HG03520 (cell line): ENCODE measurements around the gene GALNT1.
A peak's percentile ranks its signal among the peaks of the same experiment; 100 is the strongest.

ENCODE experiments used
- ATAC-seq: cut with Tn5 transposase; IDR thresholded peaks from one replicate; pipeline ENCODE4 v1.9.1; 2021; ENCODE audit warnings: mild to moderate bottlenecking, moderate library complexity; ENCODE audit not compliant: unreplicated experiment

The GALNT1 gene

DNA sequence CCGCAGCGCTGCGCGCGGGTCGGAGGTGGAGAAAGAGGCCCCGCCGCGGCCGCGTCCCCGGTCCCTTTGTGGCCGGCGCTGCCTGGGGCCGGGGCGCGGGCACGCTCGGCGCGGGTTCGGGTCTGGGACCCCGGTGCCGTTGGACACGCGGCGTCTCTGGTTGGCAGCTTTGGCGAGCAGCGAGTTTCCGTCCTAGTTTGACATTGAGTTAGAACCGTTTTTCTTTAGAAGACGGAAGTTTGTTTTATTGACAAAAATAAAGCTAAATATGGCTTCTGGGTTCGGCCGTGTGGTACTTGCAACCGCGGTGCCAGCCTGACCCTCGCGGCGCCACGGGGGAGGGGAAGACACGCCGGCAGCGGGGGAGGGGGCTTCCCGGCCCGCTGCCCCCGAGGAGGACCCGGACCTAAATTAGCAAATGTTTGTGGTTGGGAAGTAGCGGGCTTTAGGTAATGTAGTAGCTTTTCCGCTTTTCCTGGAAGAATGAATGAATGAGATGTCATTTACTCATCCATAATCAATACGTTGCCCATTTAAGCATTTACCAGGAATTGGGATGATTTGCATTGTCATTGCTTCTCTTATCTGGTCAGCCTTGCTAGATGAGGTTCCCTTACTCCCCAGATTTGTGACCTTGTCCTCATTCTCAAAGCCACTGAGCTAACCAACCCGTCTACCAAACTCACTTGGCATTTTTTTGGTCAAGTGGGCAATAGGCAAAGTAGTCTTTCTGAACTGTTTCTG lies 530 bp downstream of the GALNT1 start:
- ATAC-seq: no peak

DNA sequence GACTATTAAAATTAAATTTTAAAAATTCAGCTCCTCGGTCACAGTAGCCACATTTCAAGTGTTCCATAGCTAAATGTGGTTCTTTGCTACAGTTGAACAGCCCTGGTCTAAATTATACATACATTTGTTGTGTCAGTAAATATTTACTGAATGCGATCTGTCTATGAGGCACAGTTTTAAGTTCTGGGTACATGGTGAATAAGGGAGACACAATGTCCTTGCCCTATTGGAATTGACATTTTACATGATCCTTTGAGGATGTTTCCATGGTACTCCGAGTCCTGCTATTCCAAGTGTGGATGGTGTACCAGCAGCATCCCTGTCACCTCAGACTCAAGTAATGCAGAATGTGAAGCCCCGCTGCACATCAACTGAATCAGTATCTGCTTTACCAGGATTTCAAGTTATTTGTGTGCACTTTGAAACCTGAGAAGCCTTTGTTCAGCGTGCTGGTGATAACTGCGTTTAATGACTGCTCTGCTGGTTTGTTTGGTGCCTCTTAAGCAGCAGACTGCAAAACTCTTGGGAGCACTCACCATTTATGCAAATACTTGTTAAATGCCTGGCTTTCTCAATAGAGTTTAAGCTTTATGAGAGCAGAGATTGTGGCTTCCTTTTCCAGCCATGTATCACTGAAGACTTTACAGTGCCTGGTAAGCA lies 1.5 kb downstream of the GALNT1 start:
- ATAC-seq: no peak

- ATAC-seq: no peak
Measured at GRCh38 chr18:35584735-35585134, 3.2 kb downstream of the GALNT1 start.

DNA sequence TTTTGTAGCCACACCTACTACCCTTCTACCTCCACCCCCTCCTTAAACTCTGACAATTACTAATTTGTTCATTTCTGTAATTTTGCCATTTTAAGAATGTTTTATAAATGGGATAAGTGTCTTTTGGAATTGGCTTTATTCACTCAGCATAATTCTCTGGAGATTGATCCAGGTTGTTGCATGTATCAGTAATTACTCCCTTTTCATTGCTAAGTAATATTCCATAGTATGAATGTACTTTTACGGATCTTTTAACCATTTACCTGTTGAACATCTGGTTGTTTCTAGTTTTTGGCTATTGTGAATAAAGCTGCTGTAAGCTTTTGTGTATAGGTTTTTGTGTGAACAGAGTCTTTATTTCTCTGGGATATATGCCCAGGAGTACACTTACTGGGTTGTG lies 4.1 kb downstream of the GALNT1 start:
- no peak for ATAC-seq

DNA sequence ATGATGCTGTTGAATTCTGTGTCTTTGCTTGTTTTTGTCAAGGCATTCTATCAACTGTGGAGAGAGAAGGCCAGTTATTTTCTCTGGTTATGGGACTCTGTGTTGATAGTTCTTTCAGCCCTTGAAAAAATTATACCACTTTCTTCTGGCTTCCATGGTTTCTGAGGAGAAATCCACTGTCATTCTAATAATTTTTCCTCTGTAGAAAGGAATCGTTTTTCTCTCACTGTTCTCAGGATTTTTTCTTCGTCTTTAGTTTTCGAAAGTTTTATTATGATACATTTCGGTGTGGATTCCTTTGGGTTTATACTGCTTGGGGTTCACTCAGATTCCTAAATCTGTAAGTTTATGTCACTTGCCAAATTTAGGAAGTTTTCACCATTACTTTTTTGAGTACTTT lies 6.6 kb downstream of the GALNT1 start:
- ATAC-seq: no peak

DNA sequence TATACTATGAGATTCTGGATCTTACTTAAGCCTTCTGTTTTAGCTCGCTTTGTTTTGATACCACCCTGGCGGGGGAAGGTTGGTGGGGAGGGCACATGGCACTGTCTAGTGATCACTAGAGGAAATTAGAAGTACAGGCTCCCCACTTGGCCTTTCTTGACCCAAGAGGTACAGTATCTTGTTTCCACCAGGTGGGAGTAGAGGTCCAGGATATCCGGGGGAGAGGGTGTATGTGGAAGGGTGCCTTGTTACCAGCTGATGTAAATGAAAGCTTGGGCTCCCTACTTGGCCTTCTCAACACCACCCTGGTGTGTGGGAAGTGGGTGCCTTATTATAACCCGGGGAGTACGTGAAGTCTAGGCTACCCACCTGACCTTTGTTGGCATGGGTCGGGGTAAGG lies 7.5 kb downstream of the GALNT1 start:
- no peak for ATAC-seq

DNA sequence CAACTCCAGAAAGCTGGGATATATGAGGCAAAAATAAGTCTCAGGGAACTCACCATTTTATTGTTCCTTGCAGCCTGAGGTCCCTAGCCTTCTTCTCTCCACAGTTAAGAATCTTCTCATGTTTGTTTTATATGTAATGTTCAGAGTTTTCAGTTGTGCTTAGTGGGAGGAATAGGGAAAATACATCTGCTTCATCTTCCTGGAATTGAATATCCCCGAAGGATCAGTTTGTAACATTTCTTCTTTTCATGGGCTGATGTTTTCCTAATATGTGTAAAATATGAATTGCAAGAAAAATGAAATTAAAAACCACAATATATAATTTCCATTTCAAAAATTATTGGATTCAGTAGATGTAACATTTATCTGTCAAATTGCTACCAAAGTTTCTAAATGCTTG lies 8.0 kb downstream of the GALNT1 start:
- no peak for ATAC-seq

DNA sequence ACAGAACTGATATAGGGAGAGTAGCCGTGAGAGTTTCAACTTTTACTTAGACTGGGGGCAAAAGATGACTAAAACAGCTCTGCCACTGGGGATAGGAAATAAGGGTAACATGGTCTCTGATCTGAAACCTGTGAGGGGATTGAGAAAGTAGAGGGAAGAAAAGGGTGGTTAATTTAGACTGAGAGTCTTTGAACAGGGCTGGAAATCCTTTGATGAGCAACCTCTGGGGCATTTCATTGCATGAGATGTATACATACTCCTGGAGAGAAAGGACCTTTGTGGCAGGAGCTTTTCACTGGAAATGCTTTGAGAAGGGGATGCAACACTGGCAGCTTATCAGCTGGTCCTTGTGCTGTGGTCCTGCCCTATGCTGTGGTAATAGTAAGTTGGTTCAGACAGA lies 9.4 kb downstream of the GALNT1 start:
- ATAC-seq: no peak

DNA sequence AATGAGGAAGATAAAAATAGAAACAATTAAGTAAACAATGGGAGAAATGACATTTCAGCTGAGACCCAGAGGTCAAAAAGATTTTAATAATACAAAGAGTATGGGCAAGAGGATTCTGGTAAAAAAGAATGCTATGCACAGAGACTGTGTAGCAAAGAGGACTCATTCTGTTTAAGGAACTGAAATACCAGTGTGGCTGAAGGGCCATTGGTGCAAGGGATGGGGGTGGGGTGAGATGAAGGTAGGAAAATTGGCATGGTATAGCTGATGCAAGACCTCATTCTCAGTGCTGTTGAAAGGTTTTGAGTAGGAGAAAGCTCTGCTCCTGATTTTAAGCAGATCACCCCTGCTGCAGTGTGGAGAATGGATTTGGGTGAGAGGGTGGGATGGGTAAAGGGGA lies 10.8 kb downstream of the GALNT1 start:
- peak; percentile 97 for ATAC-seq

- ATAC-seq: no peak
Measured at GRCh38 chr18:35593859-35594258, 12.3 kb downstream of the GALNT1 start.

DNA sequence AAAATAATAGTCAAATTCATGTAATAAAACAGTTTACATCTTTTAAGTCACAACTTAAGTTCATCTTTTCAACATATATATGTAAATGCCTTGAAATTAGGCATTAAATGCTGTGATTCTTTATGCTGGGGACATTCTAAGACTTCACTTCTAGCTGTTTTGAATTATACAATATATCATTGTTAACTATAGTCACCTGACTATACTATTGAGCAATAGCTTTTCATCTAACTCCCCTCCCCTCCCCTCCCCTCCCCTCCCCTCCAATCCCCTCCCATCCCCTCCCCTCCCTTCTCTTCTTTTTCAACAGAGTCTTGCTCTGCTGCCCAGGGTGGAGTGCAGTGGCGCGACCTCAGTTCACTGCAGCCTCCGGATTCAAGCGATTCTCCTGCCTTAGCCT lies 16.2 kb downstream of the GALNT1 start:
- no peak for ATAC-seq

DNA sequence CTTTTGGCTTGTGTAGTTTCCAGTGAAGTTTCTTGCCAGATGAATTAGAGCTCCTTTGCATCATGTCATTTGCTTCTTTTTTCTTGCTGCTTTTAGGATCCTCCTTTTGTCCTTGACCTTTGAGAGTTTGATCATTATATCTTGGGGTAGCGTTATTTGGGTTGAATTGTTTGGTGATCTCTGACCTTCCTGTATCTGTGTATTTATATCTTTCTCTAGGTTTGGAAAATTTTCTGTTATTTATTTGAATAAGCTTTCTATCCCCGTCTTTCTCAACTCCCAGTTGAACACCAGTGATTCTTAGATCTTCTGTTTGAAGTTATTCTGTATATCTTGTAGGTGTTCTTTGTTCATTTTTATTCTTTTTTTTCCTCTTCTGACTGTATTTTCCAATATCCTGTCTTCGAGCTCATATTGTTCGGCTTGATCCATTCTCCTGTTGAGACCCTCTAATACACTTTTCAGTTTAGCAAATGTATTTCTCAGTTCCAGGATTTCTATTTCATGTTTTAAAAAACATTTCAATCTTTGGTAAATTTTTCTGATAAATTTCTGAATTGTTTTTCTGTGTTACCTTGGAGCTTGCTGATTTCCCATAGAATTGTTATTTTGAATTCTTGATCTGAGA lies 20.8 kb downstream of the GALNT1 start:
- ATAC-seq: no peak

- no peak for ATAC-seq
Measured at GRCh38 chr18:35603008-35603407, 21.5 kb downstream of the GALNT1 start.

- ATAC-seq: no peak
Measured at GRCh38 chr18:35603528-35603927, 22.0 kb downstream of the GALNT1 start.

DNA sequence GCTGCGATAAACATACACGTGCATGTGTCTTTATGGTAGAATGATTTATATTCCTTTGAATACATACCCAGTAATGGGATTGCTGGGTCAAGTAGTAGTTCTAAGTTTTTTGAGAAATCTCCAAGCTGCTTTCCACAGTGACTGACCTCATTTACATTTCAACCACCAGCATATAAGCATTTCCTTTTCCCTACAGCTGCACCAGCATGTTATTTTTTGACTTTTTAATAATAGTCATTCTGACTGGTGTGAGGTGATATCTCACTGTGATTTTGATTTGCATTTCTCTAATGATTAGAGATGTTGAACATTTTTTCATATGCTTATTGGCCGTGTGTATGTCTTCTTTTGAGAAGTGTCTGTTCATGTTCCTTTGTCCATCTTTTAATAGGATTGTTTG lies 22.8 kb downstream of the GALNT1 start:
- ATAC-seq: no peak

DNA sequence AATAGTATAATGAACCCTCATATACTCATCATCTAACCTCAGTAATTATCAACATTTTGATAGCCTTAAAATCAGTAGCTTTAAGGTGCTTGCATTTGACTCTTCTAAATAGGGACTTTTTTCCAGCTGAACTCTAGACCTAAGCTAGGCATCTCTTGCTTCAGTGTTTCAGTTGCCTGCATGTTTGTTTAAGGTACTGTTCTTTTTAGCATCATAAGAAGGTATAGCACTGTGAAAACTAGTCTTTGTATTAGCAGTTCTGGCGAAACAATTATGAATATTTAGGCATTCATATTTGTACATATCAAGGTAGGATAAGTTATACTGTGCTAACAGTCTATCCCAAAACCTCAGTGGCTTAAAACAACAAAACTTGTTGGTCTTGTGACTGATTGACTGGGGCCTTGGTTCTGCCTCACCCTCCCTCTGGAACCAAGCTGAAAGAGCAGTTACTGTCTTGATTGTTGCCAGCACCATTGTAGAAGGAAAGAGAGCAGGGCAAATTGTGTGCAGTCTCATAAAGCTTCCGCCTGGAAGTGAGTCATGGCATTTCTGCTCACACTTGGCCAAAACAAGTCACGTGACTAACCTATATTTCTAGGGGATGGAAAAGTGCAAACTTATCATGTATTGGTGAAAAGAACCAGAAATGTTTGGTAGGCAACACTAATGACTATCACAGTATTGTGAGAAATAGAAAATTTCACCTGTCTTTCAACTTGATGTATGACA lies 24.3 kb downstream of the GALNT1 start:
- no peak for ATAC-seq

- no peak for ATAC-seq
Measured at GRCh38 chr18:35609236-35609635, 27.7 kb downstream of the GALNT1 start.

DNA sequence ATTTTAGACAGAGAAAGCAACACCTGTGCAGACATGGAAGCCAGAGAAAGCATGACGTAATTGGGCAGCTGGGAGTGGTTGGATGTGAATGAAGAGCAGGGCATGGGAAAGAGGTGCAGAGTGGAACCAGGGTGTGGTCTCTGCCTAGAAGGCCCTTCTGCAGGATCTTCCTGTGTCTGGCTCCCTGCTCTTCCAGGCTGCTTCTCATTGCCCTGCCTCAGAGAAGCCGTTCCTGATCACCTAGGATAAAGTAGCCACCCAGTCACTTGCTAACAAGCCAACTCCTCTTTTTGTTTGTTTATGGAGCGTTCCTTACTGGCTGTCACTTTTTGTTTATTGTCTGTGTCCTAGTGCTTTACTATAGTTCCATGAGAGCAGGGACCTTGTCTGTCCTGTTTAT lies 28.5 kb downstream of the GALNT1 start:
- no peak for ATAC-seq

GRCh38 chr18:35610724-35611123 lies 29.2 kb downstream of the GALNT1 start:
- no peak for ATAC-seq

GRCh38 chr18:35611518-35611917 lies 30.0 kb downstream of the GALNT1 start:
- ATAC-seq: no peak

- ATAC-seq: no peak
Measured at GRCh38 chr18:35616074-35616473, 34.5 kb downstream of the GALNT1 start.
